NCI-H82 treated with DMSO at 0.1 percent for 48 hours (cell line): Measurements from ENCODE around the gene HSD17B13.

Experiments
- DNase-seq: peaks from one replicate; lab custom pipeline; 2025; ENCODE audit not compliant: unreplicated experiment; lab: John Stamatoyannopoulos, UW

The HSD17B13 gene

GRCh38 chr4:87270144-87270543, 52.5 kb downstream of the HSD17B13 start:
- peak; percentile 0 for DNase-seq

GRCh38 chr4:87268411-87268810, 54.3 kb downstream of the HSD17B13 start:
- no peak for DNase-seq

DNA sequence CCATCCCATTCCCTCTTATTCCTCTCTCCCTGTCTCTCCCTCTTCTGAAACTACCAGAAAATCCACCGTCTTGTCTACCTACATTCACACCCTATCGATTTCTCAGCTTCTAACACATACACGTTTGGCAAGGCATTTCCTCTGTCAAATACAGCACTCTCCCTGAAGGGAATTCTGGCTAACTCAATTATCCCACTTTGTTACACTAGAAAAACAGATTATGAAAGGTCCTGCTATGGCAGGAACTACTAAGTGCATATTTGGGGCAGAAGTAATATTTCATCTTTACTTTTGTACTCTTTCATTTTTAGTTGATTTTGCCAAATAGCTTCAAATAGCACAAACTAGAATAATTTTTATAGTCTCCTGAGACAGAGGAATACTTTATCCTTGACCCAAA, 55.7 kb downstream of the HSD17B13 start:
- no peak for DNase-seq

- DNase-seq = no peak
Measured at GRCh38 chr4:87262886-87263285, 59.8 kb downstream of the HSD17B13 start.

DNA sequence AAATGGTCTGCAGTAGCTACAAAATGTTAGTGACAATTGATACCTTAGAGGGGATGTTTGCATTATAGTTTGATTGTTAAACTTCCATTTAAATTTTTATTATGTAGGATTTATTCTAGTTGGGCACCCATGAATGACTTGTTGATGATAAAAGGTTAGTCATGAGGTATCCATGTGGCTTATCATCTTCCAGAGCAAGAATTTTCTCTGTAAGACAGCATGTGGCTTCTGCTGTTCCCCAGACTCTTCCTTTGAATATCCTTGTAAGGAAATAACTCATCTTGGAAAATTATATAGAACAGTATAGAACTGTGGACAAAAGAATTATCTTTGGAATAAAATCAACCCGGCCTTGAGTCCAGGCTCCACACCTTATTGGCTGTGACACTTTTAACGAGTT, 62.2 kb downstream of the HSD17B13 start:
- no peak for DNase-seq

DNA sequence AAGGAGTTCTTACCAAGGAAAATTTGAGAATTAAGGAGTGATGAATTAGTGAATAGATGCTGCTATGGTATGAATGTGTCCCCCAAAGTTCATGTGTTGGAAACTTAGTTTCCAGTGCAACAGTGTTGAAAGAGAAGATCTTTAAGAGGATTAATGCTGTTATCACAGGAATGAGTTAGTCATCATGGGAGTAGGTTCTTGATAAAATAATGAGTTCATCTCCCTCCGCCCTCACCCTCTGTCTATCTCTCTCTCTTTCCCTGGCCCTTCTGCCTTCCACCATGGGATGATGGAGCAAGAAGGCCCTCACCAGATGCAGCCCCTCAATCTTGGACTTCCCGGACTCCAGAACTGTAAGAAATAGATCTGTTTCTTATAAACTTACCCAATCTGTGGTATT, 64.0 kb downstream of the HSD17B13 start:
- DNase-seq = no peak

GRCh38 chr4:87257523-87257922, 65.2 kb downstream of the HSD17B13 start:
- no peak for DNase-seq

DNA sequence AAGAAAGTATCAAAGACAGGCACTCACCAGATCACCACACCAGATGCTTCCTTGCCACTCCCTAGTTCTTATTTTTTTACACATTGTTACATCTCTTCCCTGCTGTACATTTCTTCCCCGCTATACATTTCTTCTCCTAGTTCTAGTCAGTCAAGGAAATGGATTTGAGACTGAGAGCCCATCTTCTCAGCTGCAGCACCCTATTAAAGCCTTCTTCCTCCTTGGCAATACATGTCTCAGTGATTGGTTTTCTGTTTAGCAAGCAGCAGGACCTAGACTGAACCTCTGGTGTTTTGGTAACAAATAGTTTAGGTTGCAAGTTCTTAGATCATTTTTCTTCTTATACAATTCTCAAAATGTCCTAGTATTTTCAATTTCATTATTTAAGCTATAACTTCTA, 66.9 kb downstream of the HSD17B13 start:
- DNase-seq = no peak
